ENCODE measurements around the gene NT5E.

DNA sequence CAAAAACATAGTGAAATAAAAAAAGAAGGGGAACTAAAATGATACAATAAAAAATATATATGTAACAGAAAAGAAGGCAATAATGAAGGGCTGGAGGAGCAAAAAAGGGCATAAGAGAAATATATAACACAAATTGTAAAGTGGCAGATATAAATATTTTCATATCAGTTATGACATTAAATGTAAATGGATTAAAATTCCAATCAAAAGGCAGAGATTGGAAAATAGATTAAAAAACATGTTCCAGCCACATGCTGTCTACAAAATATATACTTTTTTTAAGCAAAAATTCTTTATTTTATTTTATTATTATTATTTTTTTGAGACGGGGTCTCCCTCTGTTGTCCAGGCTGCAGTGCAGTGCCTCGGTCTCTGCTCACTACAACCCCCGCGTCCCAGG lies 23.9 kb upstream of the NT5E start:
- TF ChIP-seq, protein P1, sequence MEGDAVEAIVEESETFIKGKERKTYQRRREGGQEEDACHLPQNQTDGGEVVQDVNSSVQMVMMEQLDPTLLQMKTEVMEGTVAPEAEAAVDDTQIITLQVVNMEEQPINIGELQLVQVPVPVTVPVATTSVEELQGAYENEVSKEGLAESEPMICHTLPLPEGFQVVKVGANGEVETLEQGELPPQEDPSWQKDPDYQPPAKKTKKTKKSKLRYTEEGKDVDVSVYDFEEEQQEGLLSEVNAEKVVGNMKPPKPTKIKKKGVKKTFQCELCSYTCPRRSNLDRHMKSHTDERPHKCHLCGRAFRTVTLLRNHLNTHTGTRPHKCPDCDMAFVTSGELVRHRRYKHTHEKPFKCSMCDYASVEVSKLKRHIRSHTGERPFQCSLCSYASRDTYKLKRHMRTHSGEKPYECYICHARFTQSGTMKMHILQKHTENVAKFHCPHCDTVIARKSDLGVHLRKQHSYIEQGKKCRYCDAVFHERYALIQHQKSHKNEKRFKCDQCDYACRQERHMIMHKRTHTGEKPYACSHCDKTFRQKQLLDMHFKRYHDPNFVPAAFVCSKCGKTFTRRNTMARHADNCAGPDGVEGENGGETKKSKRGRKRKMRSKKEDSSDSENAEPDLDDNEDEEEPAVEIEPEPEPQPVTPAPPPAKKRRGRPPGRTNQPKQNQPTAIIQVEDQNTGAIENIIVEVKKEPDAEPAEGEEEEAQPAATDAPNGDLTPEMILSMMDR (conservative IDR thresholded peaks at IDR 0.05), result no peak
- no peak for TF ChIP-seq ZFX (IDR thresholded peaks at IDR 0.05)

Measured in C4-2B (cell line).